ENCODE measurements around the gene CORIN. TPM values are rescaled to one million over a fixed set of nuclear protein-coding genes. Genes with fewer than 3 reads are reported as not detected.

Gene CORIN
- total RNA-seq, 1 experiment from 2014 or later, result not detected

- Histone ChIP-seq H3K27me3 (replicated peaks; ENCODE audit: insufficient read depth, low read depth, low read length, poor library complexity) (no peaks in the 10 kb centered on the region), H3K9me3 (ENCODE audit: low read depth, low read length, poor library complexity, severe bottlenecking) (no peaks in the 10 kb centered on the region), H3K4me1 (ENCODE audit: insufficient read depth, low read length, poor library complexity, severe bottlenecking) (no peaks in the 10 kb centered on the region), H3K4me3 (ENCODE audit: low read depth, low read length, poor library complexity, severe bottlenecking) (no peak overlapping the region), H3K27ac (ENCODE audit: low read depth, low read length, poor library complexity, severe bottlenecking) (no peak overlapping the region), H3K36me3 (ENCODE audit: insufficient read depth, low read length, poor library complexity, severe bottlenecking) (no peaks in the 10 kb centered on the region)
- TF ChIP-seq EZH2 (IDR thresholded peaks at IDR 0.05; ENCODE audit: borderline replicate concordance, low read depth, low read length, poor library complexity, severe bottlenecking), result no peak
- intact Hi-C loops (cut with micrococcal nuclease; ENCODE audit: unreplicated experiment), result no loop called here
- no TSS peak for BruUV-seq (replicated peaks)
- ChIA-PET CTCF (no interaction called here), POLR2A (ENCODE audit: low non-redundant PET) (no interaction called here)
- no peak for DNase-seq (ENCODE audit: low spot score)
Measured at GRCh38 chr4:47624031-47624441, 213.8 kb downstream of the CORIN start.

GRCh38 chr4:47621181-47621580 lies 216.7 kb downstream of the CORIN start:
- Histone ChIP-seq H3K27ac (ENCODE audit: low read depth, low read length, poor library complexity, severe bottlenecking) (no peak overlapping the region), H3K36me3 (ENCODE audit: insufficient read depth, low read length, poor library complexity, severe bottlenecking) (no peaks in the 10 kb centered on the region), H3K27me3 (replicated peaks; ENCODE audit: insufficient read depth, low read depth, low read length, poor library complexity) (no peaks in the 10 kb centered on the region), H3K9me3 (ENCODE audit: low read depth, low read length, poor library complexity, severe bottlenecking) (no peaks in the 10 kb centered on the region), H3K4me3 (ENCODE audit: low read depth, low read length, poor library complexity, severe bottlenecking) (no peak overlapping the region), H3K4me1 (ENCODE audit: insufficient read depth, low read length, poor library complexity, severe bottlenecking) (no peaks in the 10 kb centered on the region)
- no peak for DNase-seq (ENCODE audit: low spot score)
- intact Hi-C loops (cut with micrococcal nuclease; ENCODE audit: unreplicated experiment), result no loop called here
- no TSS peak for BruUV-seq (replicated peaks)
- CTCF ChIA-PET, result no interaction called here
- POLR2A ChIA-PET (ENCODE audit: low non-redundant PET), result no interaction called here
- TF ChIP-seq EZH2 (IDR thresholded peaks at IDR 0.05; ENCODE audit: borderline replicate concordance, low read depth, low read length, poor library complexity, severe bottlenecking), result no peak
- TF ChIP-seq CTCF (conservative IDR thresholded peaks at IDR 0.05; ENCODE audit: low read depth, low read length), result no peak

- H3K4me1 ChIP-seq (ENCODE audit: insufficient read depth, low read length, poor library complexity, severe bottlenecking), result no peaks in the 10 kb centered on the region
- H3K27me3 ChIP-seq (replicated peaks; ENCODE audit: insufficient read depth, low read depth, low read length, poor library complexity), result no peaks in the 10 kb centered on the region
- H3K9me3 ChIP-seq (ENCODE audit: low read depth, low read length, poor library complexity, severe bottlenecking), result no peaks in the 10 kb centered on the region
- intact Hi-C loops (cut with micrococcal nuclease; ENCODE audit: unreplicated experiment), result no loop called here
- no peak overlapping the region for H3K27ac ChIP-seq (ENCODE audit: low read depth, low read length, poor library complexity, severe bottlenecking)
- H3K4me3 ChIP-seq (ENCODE audit: low read depth, low read length, poor library complexity, severe bottlenecking), result no peak overlapping the region
- ChIA-PET CTCF (no interaction called here), POLR2A (ENCODE audit: low non-redundant PET) (no interaction called here)
- no peak for DNase-seq (ENCODE audit: low spot score)
- BruUV-seq (replicated peaks), result no TSS peak
- H3K36me3 ChIP-seq (ENCODE audit: insufficient read depth, low read length, poor library complexity, severe bottlenecking), result no peaks in the 10 kb centered on the region
- no peak for TF ChIP-seq EZH2 (IDR thresholded peaks at IDR 0.05; ENCODE audit: borderline replicate concordance, low read depth, low read length, poor library complexity, severe bottlenecking)
- TF ChIP-seq CTCF (conservative IDR thresholded peaks at IDR 0.05; ENCODE audit: low read depth, low read length), result no peak
Measured at GRCh38 chr4:47619691-47620090, 218.2 kb downstream of the CORIN start.

- DNase-seq (ENCODE audit: low spot score), result no peak
- Histone ChIP-seq H3K27ac (ENCODE audit: low read depth, low read length, poor library complexity, severe bottlenecking) (no peak overlapping the region), H3K4me1 (ENCODE audit: insufficient read depth, low read length, poor library complexity, severe bottlenecking) (no peaks in the 10 kb centered on the region), H3K9me3 (ENCODE audit: low read depth, low read length, poor library complexity, severe bottlenecking) (no peaks in the 10 kb centered on the region), H3K27me3 (replicated peaks; ENCODE audit: insufficient read depth, low read depth, low read length, poor library complexity) (no peaks in the 10 kb centered on the region), H3K4me3 (ENCODE audit: low read depth, low read length, poor library complexity, severe bottlenecking) (no peak overlapping the region), H3K36me3 (ENCODE audit: insufficient read depth, low read length, poor library complexity, severe bottlenecking) (no peaks in the 10 kb centered on the region)
- CTCF ChIA-PET, result interaction anchor here (0.8 kb wide), 1 partner anchor 70 kb away, joined by 3 read pairs; no protein-coding TSS in a partner anchor
- intact Hi-C loops (cut with micrococcal nuclease; ENCODE audit: unreplicated experiment), result no loop called here
- TF ChIP-seq CTCF (conservative IDR thresholded peaks at IDR 0.05; ENCODE audit: low read depth, low read length) (no peak), EZH2 (IDR thresholded peaks at IDR 0.05; ENCODE audit: borderline replicate concordance, low read depth, low read length, poor library complexity, severe bottlenecking) (no peak)
- BruUV-seq (replicated peaks), result no TSS peak
- POLR2A ChIA-PET (ENCODE audit: low non-redundant PET), result no interaction called here
Measured at GRCh38 chr4:47617607-47618006, 220.3 kb downstream of the CORIN start.

All from A673 (cell line).